GM21717 (cell line): Measurements from ENCODE around the gene SCYGR5.
"Not testable (repeated sequence)": the region's sequence is repeated elsewhere in the genome, so short reads cannot be mapped to it uniquely, and the experiment has no call there.

Source experiments
- ATAC-seq: cut with Tn5 transposase; IDR thresholded peaks from one replicate; pipeline ENCODE4 v1.9.1; 2021; ENCODE audit warnings: mild to moderate bottlenecking, moderate library complexity; ENCODE audit not compliant: unreplicated experiment

The SCYGR5 gene, protein sequence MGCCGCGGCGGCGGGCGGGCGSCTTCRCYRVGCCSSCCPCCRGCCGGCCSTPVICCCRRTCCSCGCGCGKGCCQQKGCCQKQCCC

DNA sequence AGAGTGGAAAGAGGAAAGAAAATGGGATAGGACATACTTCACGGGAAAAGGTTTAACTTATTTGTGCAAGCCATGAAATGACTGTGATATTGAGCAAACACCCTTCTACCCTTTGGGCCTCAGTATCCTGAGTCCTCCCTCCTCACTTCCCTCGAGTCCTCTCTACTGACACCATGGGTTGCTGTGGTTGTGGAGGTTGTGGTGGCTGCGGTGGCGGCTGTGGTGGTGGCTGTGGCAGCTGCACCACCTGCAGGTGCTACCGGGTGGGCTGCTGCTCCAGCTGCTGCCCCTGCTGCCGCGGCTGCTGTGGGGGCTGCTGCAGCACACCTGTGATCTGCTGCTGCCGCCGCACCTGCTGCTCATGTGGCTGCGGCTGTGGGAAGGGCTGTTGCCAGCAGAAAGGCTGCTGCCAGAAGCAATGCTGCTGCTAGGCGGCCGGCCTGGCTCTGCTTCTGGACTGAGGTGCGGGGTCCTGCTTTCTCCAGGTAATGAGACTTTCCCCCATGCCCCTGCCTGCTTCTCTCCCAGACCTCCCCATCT lies at the start of gene SCYGR5:
Gene SCYGR5 (plus strand): TSS at position 174 of the 540 bp plus-strand sequence. CDS start 0 bp downstream, at position 174.
- ATAC-seq: not testable (repeated sequence)

DNA sequence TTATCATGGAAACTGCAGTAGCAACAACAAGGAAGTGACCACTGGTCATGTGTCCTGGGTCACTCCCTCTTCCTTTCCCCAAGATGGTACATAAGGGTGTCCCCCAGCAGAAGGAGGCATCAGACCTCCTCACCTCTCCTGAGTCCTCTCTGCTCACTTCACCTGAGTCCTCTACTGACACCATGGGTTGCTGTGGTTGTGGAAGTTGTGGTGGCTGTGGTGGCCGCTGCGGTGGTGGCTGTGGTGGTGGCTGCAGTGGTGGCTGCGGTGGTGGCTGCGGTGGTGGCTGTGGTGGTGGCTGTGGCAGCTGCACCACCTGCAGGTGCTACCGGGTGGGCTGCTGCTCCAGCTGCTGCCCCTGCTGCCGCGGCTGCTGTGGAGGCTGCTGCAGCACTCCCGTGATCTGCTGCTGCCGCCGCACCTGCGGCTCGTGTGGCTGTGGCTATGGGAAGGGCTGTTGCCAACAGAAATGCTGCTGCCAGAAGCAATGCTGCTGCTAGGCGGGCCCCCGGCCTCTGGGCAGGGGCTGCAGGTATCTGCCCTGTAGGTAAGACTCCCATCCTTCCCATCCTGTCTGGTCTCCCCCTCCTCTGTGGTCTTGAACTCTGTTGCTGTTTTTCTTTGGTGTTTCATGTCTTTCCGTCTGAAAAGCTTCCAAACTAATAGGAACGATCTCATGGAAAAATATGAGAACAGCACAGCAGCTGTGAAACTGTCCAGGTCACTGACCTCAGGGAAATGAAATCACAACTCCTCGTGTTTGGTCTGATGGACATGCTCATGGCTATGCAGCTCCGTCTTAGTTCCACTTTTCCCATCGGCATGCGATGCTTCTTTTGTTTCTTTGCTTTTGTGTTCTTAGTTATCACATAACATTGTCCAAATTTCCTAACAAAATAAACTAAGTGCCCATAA lies 49.0 kb upstream of the SCYGR5 start, which contains the start of gene SCYGR4:
Gene SCYGR4 (plus strand): TSS at position 183 of the 915 bp plus-strand sequence. CDS start 0 bp downstream, at position 183.
- no peak for ATAC-seq

DNA sequence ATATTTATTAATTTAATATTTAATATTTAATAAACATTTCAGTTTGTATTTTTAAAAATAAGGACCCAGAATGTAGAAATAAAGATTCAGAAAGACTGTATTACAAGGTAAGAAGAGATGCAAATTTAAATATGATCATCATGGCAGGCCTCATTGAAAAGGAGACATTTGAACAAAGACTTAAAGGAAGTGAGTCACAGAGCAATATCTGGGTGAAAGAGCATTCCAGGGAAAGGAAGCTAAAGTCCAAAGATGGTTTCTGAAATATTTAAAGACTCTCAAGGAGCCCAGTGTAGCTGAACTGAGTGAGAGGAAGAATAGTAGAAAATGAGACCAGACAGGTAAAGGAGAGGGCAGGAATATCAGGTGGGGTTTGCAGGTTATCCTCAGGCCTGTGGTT lies 43.4 kb upstream of the SCYGR5 start:
- ATAC-seq: no peak

DNA sequence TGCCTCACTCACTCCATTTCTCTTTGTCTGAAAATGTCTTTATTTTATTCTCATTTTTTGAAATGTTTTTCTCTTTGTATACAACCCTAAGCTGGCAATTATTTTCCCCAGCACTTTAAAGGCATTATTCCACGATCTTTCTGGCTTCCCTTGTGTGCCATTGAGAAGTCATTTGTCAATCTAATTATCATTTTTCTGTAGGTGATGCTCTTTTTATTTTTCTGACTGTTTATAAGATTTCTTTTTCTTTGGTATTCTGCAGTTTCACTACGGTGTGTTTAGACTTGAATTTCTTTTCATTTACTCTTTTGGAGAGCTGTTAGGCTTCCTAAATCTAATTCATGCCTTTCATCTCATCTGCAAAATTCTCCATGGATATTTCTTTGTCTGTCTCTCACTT lies 41.2 kb upstream of the SCYGR5 start:
- no peak for ATAC-seq

DNA sequence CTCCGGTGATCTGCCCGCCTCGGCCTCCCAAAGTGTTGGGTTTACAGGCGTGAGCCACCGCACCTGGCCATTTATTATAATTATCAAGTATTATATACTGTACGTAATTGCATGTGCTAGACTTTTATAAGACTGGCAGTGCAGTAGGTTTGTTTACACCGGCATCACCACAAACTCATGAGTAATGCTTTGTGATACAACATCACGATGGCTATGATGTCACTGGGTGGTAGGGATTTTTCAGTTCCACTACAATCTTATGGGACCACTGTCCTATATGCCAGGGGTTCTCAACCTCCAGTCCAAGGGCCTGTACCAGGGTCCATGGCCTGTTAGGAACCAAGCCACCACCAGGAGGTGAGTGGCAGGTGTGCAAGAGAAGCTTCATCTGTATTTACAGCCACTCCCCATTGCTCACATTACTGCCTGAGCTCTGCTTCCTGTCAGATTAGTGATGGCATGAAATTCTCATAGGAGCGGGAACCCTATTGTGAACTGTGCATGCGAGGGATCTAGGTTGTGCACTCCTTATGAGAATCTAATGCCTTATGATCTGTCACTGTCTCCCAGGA lies 39.9 kb upstream of the SCYGR5 start:
- ATAC-seq: no peak

DNA sequence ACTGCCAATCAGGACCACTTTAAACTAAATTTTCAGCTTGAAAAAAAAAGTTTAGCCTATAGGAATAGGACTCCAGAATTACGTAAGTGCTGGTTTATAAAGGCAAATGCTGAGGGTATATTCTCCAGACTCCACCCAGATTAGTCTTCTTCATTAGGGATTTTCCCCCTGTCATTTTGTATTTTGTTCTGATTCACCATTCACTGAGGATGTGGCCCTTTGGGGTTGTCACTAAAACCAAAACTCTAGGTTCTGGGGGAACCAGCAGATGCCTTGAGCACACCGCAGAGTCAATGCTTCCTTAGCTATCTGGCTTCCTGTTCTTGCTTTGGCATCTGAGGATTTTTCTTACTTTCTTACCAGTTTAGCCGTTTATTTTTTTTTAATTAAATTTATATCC lies 38.8 kb upstream of the SCYGR5 start:
- ATAC-seq: peak; percentile 93

DNA sequence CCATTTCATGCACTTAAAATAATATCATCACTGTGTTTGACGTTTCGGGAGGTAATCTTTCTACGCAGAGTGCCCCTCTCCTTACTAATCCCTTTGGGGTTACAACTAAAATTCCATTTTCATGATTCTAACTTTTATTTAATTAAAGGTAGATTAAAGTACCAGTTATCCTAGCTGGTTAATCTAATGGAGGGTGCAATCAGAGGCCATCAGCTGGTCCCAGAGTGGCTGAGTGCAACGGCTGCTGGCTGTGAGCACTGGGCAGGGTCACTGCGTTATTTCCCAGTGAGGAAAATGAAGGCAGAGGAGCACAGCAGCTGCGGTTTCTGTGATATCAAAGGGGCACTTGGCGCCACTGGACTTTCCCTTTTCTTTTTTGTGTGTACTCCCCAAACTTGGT lies 37.2 kb upstream of the SCYGR5 start:
- ATAC-seq: no peak

DNA sequence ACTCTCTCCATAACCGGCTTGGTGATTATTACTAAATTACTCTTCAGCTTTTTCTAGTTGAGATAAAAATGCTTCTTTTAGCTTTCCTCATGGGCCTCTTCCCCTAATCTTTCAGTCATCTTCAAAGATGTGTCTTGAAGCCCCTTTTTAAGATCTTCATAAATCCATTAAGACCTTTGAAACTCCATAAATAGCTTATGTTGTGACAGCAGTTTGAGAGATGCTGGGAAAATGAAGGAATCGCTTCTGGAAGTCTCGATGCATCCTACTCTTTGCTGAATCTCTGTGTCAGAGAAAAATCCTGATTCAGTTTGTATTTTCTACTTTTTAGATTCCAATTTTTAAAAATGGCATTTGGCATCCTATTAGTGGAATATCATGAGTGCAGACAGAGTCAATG lies 36.3 kb upstream of the SCYGR5 start:
- no peak for ATAC-seq

DNA sequence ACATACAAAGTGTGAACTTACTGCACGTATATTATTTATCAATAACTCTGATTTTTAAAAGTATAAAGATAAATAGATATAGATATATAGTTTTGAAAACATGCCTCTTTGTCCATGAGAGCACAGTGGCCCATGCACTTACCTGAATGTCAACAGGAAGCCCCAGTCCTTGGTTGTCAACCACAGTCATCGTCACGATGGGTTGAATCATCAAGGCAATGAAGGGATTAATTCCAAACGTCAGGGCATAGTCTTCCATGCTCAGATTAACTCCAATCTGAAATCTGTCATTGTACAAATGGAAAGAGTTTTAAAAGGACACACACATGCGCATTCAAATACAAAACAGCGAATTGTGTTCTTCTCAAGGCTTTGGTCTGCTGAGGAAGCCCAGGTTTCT lies 33.8 kb upstream of the SCYGR5 start:
- ATAC-seq: no peak

DNA sequence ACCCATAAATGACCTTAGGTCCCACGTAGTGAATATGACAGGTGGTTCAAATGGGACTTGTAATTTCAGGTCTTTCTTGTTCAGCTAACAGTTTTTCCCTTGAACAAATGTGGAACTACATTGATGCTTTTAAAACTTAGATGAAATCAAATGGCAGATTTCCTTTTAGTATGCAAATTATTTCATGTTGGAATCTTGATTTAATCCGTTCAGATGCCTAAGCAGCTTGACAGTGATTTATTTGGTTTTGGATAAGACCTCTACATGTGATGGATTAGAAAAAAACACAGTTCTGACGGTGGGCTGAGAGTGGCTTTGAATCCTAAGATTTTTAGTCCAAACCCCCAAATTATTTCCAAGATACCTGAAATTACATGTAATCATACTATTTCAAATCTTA lies 32.4 kb upstream of the SCYGR5 start:
- no peak for ATAC-seq

DNA sequence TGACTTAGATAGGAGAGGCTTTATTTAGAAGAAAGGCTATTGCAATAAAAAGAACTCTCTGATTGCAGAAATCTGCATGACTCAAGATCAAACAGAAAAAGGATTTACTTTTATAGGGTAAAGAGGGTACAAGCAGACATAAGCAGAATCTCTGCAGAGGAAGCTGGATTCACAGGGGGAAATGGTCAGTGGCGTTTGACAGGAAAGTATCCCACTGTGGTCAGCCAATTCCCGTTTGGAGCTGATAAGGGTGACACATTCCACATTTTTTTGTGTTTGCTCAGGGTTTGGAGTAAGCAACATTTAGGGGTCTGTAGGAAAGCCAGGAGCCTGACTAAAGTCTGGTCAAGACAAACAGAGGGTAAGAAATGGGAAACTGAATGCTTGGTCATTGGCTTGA lies 23.9 kb upstream of the SCYGR5 start:
- no peak for ATAC-seq

DNA sequence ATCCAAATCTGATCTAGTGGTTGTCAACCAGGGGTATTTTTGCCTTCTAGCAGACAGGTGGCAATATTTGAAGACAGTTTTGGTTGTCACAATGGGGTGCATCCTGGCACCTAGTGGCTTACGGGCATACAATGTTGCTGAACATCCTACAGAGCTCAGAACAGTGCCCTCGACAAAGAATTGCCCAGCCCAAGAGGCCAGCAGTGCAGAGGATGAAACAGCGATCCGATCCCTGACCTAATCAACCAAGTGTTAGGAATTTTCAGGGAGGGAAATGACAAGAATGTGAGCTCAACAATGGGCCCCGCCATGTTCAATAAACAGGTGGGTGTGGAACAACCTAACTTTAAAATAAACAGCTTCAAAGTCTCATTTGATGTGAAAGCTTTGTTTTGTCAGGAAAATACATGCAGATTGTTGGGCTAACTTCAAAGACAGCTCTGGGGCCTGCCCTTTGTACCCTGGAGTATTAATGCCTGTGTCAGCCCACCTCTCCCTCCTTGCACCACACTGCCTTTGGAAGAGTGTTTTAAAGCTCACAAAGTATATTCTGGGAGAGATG lies 22.5 kb upstream of the SCYGR5 start:
- no peak for ATAC-seq

DNA sequence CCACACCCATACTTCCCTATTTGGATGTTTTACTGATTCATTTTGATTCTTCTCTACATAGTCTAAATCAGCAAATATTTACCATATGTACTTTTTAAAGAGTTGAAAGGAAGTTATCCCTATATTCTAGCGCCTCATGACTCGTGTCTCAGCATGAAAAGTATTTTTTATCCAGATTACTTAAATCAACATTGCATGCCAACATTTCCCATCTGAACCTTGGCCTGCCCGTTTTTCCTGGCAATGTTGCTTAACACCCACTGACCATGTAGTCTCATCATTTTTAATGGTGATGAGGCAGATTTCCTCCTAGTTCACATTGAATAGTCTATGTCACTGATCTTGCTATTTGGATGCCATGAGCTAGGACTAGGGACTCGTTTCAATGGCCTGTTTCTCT lies 13.2 kb upstream of the SCYGR5 start:
- ATAC-seq: no peak

DNA sequence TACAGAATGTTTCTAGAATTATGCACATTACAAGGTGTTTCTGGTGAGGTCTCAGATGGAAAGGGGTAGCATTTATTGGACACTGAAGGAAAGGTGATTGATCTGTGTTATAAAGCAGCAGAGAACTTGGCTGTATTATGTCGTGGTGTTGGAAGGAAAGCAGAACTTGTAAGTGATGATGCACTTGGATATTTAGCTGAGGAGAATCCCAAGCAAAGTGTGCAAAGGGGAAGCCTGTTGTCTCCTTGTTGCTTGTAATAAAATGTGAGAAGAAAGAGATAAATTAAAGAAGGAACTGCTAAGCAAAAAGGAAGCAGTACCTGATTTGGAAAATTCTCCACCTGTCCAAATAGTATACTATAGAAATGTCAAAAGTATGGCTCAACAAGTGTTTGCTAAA lies 12.2 kb upstream of the SCYGR5 start:
- ATAC-seq: no peak

DNA sequence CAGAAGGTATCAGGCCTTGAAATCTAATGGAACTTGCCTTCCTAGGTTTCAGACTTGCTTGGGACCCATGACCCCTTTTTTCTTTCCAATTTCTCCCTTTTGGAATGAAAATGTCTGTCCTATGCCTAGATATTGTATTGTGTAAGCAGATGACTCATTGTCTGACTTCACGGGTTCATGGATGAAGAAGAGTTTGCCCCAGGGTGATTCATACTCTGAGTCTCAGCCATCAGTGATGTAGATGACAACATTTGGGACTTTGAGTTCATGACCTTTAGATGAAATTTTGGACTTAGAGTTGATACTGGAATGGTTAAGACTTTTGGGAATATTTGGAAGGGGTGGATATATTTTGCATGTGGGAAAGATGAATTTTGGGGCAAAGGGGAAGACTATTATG lies 11.2 kb upstream of the SCYGR5 start:
- ATAC-seq: no peak

DNA sequence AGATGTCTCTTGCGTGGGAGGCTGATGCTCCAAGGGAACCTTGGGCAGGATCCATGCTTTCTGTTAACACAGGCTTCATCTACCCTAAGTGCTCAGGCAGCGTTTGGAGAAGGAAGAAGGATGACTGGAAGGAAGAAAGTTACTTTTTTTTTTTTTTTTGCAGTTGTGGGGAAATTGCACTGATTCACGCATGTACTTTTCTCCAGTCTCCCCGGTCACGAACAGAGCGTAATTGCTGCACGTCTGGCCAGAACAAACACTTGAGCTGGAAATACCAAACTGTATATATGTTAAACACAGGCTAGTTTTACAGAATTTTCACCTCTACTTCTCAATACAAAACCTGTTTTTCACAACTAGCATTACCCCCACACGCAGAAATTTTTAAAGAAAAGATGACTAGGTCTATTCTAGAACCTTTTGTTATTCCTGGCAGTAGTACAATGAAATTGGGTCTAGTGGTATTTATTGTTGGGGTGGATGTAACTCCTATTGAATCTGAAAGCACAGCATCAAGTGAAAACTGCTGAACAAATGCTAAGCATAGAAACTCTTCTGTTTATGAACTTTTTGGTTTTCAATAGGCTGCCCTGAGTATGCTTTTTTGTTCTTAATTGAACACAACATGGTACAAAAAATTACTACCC lies 9.3 kb upstream of the SCYGR5 start:
- no peak for ATAC-seq

DNA sequence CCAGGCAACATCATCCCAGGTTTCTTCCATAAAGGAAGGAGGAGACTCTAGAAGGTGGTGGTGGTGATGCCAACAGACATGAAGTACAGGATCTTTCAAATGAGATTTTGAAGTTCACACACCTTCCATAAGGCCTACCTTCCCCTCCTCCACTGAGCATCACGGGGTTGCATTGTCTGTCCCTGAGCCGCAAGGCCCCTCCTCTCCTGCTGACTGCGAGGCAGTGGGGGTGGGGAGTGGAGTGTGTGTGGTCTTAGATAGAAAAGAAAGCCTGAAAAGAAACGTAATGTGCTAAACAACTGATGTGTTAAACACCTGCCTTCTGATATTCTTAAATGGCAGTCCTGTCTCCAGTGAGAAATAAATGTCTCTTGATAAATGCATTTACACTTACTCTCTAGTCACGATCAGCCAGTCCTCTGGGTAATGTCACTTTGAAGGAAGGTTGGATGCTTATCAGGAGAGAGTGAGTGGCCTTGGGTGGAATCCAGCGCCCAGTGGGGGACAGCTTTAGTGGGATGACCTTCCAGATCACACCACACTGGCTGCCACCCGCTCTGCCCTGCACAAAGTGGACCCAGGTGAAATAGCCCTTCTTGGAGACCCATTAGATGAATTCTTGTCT lies 5.5 kb upstream of the SCYGR5 start:
- no peak for ATAC-seq

DNA sequence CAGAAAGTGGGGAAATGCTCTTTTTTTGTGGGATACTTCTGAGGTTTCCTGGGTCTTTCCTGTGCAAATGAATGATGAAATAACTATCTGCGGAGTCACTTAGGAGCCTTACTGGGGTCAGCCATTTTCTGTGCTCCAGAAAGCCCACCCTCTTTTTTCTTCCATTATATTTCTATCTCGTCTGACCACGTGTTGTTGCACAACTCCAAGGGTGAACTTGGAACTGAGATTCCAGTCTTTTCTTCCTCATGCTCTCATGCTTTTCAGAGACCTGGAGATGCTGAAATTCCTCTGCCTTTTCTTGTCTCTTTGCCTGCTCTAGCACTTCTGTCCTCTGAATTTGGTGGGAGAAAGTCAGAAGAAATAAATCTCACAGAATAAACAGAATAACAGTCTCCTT lies 4.8 kb upstream of the SCYGR5 start:
- no peak for ATAC-seq

DNA sequence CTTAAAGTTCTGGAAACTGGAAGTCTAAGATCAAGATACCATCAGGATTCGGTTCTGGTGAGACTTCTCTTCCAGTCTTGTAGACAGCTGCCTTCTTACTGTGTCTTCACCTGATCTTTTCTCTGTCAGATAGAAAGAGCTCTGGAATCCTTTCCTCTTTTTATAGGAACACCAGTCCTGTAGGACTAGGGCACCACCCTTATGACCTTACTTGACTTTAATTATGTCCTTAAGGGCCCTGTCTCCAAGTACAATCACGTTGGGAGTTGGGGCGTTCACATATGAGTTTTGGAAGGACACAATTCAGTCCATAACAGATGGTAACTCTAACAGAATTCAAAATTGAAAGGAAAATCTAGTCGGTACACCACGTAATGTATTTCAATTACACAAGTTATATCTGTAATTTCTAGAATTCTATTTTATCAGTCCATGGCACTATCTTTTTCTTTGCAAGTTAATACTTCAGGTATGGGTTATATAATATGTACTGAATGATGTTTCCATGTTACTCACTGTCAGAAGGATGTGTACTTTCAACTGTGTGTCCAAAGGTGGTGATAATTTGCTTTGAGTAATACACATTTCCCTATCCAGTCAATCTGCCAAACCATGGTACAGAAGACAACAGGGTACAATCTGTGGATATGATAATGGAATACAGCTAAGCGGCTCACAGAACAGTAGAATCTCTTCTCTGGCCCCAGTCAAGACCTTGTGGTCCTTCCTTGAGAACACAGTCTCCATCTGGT lies 1.2 kb upstream of the SCYGR5 start:
- no peak for ATAC-seq
